Measurements from ENCODE around the gene DENND4A.

DNA sequence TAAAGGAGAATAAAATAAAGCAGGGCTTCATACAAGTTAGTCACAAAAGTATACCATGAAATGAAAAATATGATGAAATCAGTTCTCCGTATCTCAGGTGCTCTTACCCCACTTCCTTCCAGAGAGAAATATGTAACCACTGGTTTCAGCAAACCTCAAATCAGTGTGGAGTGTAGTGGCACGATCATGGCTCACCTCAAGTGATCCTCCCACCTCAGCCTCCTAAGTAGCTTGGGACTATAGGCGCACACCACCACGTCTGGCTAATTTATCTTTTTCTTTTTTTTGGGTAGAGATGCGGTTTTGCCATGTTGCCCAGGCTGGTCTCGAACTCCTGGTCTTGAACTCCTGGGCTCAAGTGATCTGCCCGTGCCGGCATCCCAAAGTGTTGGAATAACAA, 24.2 kb downstream of the DENND4A start:
- TF ChIP-seq FOS (IDR thresholded peaks at IDR 0.05; ENCODE audit: borderline replicate concordance, extremely low read depth, insufficient read length) (no peak), POLR2AphosphoS5 (IDR thresholded peaks at IDR 0.05; ENCODE audit: low read length) (no peak), YY1 (IDR thresholded peaks at IDR 0.05; ENCODE audit: low read depth, low read length) (no peak)

Data from GM12878 (cell line).